ENCODE data around the gene LRIT2. TPM values are rescaled to one million over a fixed set of nuclear protein-coding genes. Genes with fewer than 3 reads are reported as not detected.

LRIT2 gene
- total RNA-seq, 1 experiment from 2014 or later = not detected

DNA sequence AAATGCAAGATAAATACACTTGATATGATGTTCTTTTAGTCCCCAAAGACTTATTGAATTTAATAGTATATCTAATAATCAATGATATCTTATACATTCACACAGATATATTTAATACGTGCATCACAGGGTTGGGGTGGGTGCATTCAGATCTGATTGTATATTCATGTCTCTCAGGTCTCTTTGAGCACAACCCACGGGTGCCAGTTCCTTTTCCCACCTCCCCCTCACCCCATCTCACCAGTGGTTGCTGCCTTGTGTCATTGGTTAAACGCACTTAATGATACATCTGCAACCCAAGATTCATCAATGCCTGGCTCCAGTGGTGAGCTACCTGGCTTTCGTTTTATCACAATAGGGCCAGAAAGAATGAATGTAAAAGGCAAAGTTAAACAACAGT, 9.8 kb upstream of the LRIT2 start:
- H3K14ac ChIP-seq (ENCODE audit: insufficient read depth, low read length) = no peak overlapping the region

More for the DNA sequence above, 9.8 kb upstream of the LRIT2 start:
- Histone ChIP-seq H2AFZ (ENCODE audit: low read length) (no peak overlapping the region), H3K79me2 (ENCODE audit: insufficient read depth, low read length) (no peaks in the 10 kb centered on the region), H2BK15ac (ENCODE audit: low read depth, low read length) (no peak overlapping the region), H2AK5ac (ENCODE audit: insufficient read length, low read length) (no peak overlapping the region), H4K8ac (replicated peaks; ENCODE audit: insufficient read length, low read depth, low read length) (no peak overlapping the region), H3T11ph (ENCODE audit: low read length) (no peak overlapping the region), H3K79me1 (ENCODE audit: insufficient read depth, low read depth, low read length, poor library complexity, severe bottlenecking) (no peaks in the 10 kb centered on the region), H3K4me1 (ENCODE audit: insufficient read depth, low read length) (no peaks in the 10 kb centered on the region), H3K23ac (ENCODE audit: insufficient read length, low read depth, low read length) (no peak overlapping the region), H3K18ac (ENCODE audit: insufficient read length, low read depth, low read length) (no peak overlapping the region), H3K9me3 (ENCODE audit: control insufficient read depth, low read depth, low read length) (no peaks in the 10 kb centered on the region), H3K23me2 (ENCODE audit: insufficient read length, low read depth, low read length, poor library complexity, severe bottlenecking) (no peaks in the 10 kb centered on the region), H3K27me3 (ENCODE audit: insufficient read depth, low read length) (peaks cover 3% of the 10 kb centered on the region; the same call in 1 of the 2 replicates), H2BK12ac (ENCODE audit: insufficient read length, low read depth, low read length) (no peak overlapping the region), H4K20me1 (ENCODE audit: control insufficient read depth, insufficient read depth, insufficient read length) (no peaks in the 10 kb centered on the region), H3K4ac (ENCODE audit: low read depth, low read length) (no peak overlapping the region), H2BK120ac (ENCODE audit: low read depth, low read length, poor library complexity, severe bottlenecking) (no peak overlapping the region), H3K27ac (ENCODE audit: insufficient read length, low read depth, low read length) (no peak overlapping the region), H3K9ac (ENCODE audit: extremely low read depth, insufficient read length, low read length) (no peak overlapping the region), H4K91ac (ENCODE audit: insufficient read length, low read depth, low read length) (no peak overlapping the region), H2BK20ac (ENCODE audit: low read depth, low read length, poor library complexity, severe bottlenecking) (no peak overlapping the region), H2BK5ac (ENCODE audit: insufficient read length, low read length) (no peak overlapping the region), H3K4me2 (ENCODE audit: insufficient read depth, insufficient read length, low read length) (no peak overlapping the region), H4K5ac (ENCODE audit: insufficient read length, low read depth, low read length) (no peak overlapping the region), H3K56ac (ENCODE audit: insufficient read length, low read depth, low read length) (no peak overlapping the region)
- no peaks in the 10 kb centered on the region for H3K36me3 Mint-ChIP-seq (ENCODE audit: insufficient read depth in 1 of 3, low read depth in 3 of 3)
- H3K27me3 Mint-ChIP-seq (ENCODE audit: low read depth) = peaks cover 41% of the 10 kb centered on the region
- WGBS (ENCODE audit: extremely low coverage, insufficient read length, low lambda C conversion rate) = no CpG with 5 or more reads among the region's 4 CpGs
- peaks cover 4% of the 10 kb centered on the region in 2 experiments; a peak in 3 of 4 replicates for H3K4me1 Mint-ChIP-seq
- H3K9me3 Mint-ChIP-seq = no peaks in the 10 kb centered on the region
- H3K4me3 Mint-ChIP-seq = no peak overlapping the region
- TF ChIP-seq, protein P1, sequence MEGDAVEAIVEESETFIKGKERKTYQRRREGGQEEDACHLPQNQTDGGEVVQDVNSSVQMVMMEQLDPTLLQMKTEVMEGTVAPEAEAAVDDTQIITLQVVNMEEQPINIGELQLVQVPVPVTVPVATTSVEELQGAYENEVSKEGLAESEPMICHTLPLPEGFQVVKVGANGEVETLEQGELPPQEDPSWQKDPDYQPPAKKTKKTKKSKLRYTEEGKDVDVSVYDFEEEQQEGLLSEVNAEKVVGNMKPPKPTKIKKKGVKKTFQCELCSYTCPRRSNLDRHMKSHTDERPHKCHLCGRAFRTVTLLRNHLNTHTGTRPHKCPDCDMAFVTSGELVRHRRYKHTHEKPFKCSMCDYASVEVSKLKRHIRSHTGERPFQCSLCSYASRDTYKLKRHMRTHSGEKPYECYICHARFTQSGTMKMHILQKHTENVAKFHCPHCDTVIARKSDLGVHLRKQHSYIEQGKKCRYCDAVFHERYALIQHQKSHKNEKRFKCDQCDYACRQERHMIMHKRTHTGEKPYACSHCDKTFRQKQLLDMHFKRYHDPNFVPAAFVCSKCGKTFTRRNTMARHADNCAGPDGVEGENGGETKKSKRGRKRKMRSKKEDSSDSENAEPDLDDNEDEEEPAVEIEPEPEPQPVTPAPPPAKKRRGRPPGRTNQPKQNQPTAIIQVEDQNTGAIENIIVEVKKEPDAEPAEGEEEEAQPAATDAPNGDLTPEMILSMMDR (conservative IDR thresholded peaks at IDR 0.05) = no peak
- DNase-seq = no peak
- H3K27ac Mint-ChIP-seq = no peak overlapping the region

Measured in H9 (cell line).